GM12874 (cell line): ENCODE measurements around the gene UCK2.

Experiments used
- TF ChIP-seq, protein P1 (sequence below): IDR thresholded peaks from 2 replicates; pipeline ENCODE4 v1.5.1; 2011; ENCODE audit warnings: low read depth, mild to moderate bottlenecking, control low read depth, low read length, moderate library complexity; ENCODE audit not compliant: insufficient read depth

The UCK2 gene

DNA sequence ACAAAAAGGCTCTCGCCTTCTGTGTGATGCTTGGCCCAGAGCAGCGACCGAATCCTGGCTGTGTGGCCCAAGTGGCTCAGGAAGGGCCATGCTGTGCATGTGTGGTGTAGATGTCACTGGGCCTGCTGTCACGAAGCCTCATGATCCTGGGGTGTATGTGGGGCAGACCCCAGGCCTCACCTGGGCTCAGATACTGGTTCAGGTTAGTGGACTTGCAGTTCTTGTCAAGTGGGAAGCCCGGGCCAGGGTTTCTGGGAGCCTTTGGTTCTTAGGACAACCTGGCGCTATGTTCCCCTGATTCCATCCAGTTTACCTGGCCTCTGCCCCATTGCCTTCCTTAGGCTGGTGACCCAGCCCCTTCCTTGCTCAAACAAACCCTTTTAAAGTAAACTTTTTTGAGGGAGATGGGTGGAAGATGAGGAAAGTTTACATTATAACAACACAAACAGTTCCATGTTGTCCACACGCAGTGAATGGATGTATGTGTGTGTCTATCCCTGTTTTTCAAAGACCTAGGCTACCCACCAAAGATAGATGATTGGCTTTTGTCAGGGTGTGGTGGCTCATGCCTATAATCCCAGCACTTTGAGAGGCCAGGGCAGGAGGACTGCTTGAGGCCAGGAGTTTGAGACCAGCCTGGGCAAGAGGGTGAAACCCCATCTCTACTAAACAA lies 84.3 kb downstream of the UCK2 start:
- TF ChIP-seq, protein P1, sequence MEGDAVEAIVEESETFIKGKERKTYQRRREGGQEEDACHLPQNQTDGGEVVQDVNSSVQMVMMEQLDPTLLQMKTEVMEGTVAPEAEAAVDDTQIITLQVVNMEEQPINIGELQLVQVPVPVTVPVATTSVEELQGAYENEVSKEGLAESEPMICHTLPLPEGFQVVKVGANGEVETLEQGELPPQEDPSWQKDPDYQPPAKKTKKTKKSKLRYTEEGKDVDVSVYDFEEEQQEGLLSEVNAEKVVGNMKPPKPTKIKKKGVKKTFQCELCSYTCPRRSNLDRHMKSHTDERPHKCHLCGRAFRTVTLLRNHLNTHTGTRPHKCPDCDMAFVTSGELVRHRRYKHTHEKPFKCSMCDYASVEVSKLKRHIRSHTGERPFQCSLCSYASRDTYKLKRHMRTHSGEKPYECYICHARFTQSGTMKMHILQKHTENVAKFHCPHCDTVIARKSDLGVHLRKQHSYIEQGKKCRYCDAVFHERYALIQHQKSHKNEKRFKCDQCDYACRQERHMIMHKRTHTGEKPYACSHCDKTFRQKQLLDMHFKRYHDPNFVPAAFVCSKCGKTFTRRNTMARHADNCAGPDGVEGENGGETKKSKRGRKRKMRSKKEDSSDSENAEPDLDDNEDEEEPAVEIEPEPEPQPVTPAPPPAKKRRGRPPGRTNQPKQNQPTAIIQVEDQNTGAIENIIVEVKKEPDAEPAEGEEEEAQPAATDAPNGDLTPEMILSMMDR, result no peak

DNA sequence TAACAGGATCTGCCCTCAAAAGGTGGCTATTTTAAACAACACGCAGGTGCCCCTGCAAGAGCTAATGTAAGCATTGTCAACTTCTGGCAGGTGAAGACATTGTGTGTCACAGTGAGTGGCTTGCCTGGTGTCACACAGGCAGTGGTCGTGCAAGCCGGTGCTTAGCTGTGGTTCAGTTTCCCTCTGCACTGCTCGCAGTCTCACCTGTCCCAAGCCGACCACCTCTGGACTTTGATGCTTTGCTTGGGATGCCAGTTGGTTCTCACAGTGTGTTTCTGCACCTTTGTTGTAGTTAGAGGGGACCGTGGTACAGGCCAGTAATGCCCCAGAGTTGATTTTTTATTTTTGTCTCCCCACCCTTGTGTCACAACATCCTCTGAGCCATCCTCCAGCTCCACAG lies 85.2 kb downstream of the UCK2 start:
- TF ChIP-seq, protein P1, result no peak

DNA sequence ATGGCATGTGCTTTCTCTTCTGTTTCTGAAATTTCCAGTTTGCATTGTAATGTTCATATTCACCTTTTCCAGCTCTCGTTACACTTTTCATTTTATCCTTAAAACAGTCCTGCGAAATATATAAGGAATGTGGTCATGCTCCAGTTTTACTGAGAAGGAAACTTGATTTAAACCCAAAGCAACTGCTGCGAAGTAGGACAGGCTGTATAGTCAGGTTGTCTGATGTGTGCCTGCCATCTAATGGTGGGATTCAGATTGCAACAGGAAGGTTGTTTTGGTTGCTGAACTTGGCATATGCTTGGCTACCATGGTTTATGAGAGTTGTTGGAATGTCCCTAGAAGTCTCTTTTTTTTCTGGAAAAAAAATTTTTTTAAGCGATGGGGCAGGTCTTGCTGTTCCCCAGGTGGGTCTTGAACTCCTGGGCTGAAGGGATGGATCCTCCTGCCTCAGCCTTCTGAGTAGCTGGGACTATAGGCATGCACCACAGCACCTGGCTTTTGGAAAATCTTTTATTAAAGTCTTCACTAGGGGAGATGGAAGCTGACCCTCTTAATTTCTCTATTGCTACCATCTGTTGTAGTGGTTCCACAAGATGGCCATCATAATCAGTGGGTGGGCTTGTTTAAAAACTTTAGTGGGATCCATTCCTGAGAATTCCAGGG lies 86.9 kb downstream of the UCK2 start:
- TF ChIP-seq, protein P1, result peak; percentile 73

DNA sequence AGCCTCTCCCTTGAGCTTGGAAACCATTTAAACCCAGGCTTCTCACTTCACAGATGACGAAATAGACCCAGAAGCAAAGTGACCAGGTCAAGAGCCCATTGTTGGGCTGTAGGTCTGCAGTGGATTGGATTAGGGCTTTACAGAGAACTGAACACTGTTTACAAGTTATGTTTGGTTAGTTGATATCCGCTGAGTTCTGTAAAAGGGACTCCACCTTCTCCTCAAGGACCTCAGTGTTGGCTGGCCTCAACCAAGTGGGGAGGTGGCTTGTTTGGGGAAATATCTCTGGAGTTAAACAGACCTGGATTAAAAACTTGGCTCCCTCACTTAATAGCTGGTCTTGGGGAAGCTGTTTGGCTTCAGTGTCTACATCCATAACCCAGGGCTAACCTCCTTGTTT lies 88.1 kb downstream of the UCK2 start:
- TF ChIP-seq, protein P1, result no peak

DNA sequence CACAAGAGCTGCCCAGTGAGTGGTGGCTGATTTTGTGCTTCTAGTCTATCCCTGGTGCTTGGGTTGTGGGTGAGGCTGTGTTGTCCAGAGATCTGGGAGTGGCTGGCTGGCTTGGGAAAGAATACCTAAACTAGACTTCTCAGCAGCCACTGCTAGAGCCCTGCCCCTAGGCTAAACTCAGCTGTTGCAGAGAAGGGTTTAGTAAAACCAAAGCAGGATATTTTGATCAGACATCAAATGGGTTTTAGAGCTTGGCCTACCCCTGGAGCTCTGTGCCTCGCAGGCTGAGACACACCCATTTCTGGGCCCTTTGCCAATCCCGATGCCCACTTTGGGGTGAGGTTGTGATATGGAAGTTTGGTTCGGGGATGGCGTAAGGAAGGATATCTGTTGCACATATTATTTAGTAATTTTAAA lies 88.5 kb downstream of the UCK2 start:
- TF ChIP-seq, protein P1, result no peak

DNA sequence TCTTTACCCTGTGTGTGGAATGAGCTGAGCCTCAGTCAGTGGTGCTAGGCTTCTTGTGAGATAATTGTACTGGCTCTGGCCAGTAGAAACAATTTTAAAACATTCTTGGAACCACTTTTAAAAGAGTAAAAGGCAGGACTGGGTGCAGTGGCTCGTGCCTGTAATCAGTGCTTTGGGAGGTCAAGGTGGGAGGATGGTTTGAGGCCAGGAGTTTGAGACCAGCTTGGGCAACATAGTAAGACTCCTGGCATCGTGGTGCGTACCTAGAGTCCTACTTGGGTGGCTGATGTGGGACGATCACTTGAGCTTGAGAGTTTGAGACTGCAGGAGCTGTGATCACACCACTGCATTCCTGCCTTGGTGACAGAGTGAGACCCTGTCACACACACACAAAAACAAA lies 89.8 kb downstream of the UCK2 start:
- TF ChIP-seq, protein P1, result no peak

DNA sequence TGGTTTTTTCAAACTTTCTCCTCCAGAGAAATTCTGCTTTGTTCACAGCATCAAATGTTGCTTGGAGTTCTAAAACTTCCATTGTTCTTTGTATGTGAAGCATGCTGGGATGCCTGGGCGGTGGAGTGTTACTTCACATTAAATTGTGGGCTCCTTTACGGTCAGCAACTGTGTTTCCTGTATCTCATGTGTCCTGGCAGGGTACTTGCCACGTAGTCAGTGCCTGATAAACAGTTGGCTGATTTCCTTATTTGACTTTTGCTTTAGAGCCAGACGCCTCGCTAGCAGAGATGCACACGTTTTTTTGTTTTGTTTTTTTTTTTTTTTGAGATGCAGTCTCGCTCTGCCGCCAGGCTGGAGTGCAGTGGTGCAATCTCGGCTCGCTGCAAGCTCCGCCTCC lies 96.7 kb downstream of the UCK2 start:
- TF ChIP-seq, protein P1, result no peak
